A549 (cell line): Measurements from ENCODE around the gene FAM163B.

Experiments
- CHD4 ChIP-seq: fragments of 200-600 bp; sonication (generic); IDR thresholded peaks from 2 replicates; pipeline ENCODE4 v1.6.1; 2016; ENCODE audit warnings: antibody characterized with exemption, mild to moderate bottlenecking, borderline replicate concordance
- CTCF ChIP-seq: fragments of >200 bp; sonication (Bioruptor Twin); formaldehyde crosslinking; IDR thresholded peaks from 3 replicates; pipeline ENCODE4 v1.5.1; 2016

GRCh38 chr9:133552236-133552635 lies 57.0 kb downstream of the FAM163B start:
- TF ChIP-seq CHD4 (no peak), CTCF (no peak)
